Panc1 (cell line): ENCODE measurements around the gene SH3PXD2B. TPM values are rescaled to one million over a fixed set of nuclear protein-coding genes. Genes with fewer than 3 reads are reported as not detected.

Experiments
- ATAC-seq: fragments of 200-7000 bp; cut with Tn5 transposase; 2 replicates; pipeline ENCODE4 v1.9.1; 2020; ENCODE audit warnings: mild to moderate bottlenecking, moderate library complexity
- BruUV-seq: library from RNA; stranded (reverse); fragments of 400-500 nt; replicated peaks from 2 replicates; lab custom pipeline; 2021; lab: Mats Ljungman, UMichigan
- CTCF ChIA-PET: fragments of 300-600 bp; sonication (Branson Sonifier 250); formaldehyde crosslinking; loops from one replicate; lab custom pipeline; 2022; ENCODE audit warnings: antibody characterized with exemption; lab: Charles Lee
- POLR2A ChIA-PET: fragments of 300-600 bp; sonication (Branson Sonifier 250); formaldehyde crosslinking; loops from one replicate; lab custom pipeline; 2022; ENCODE audit warnings: antibody characterized with exemption; lab: Charles Lee
- DNase-seq: peaks from one replicate; pipeline ENCODE4 v3.0.0-alpha.2; 2010; ENCODE audit warnings: low read depth, low spot score
- H3K27ac ChIP-seq: 2 replicates; pipeline ENCODE4 v1.5.1; 2011; ENCODE audit warnings: mild to moderate bottlenecking, low read length, inconsistent platforms
- H3K27me3 ChIP-seq: fragments of 200-500 bp; sonication (Bioruptor generic); 2 replicates; pipeline ENCODE4 v1.6.0; 2014; ENCODE audit warnings: low read length, inconsistent platforms; ENCODE audit not compliant: control insufficient read depth, insufficient read depth
- H3K36me3 ChIP-seq: fragments of 200-500 bp; sonication (Bioruptor generic); 2 replicates; pipeline ENCODE4 v1.5.1; 2014; ENCODE audit warnings: inconsistent platforms, mild to moderate bottlenecking, low read length, moderate library complexity; ENCODE audit not compliant: control insufficient read depth, insufficient read depth
- H3K4me1 ChIP-seq: 2 replicates; pipeline ENCODE4 v1.5.1; 2011; ENCODE audit warnings: inconsistent platforms, mild to moderate bottlenecking, low read length, moderate library complexity; ENCODE audit not compliant: control insufficient read depth, insufficient read depth
- H3K4me3 ChIP-seq, 2 experiments: 2 replicates each; pipeline ENCODE4 v1.5.1; 2011 to 2012; ENCODE audit warnings: low read depth in 2 of 2, low read length in 2 of 2, mild to moderate bottlenecking in 2 of 2, inconsistent platforms in 1 of 2, moderate library complexity in 1 of 2
- H3K9me3 ChIP-seq: fragments of 200-500 bp; sonication (Bioruptor generic); 2 replicates; pipeline ENCODE4 v1.5.1; 2014; ENCODE audit warnings: low read depth, mild to moderate bottlenecking, inconsistent platforms, low read length, moderate library complexity; ENCODE audit not compliant: control insufficient read depth, insufficient read depth
- POLR2AphosphoS5 ChIP-seq: IDR thresholded peaks from 2 replicates; pipeline ENCODE4 v1.6.1; 2012; ENCODE audit warnings: mild to moderate bottlenecking, low read depth, low read length, moderate library complexity
- SIN3A ChIP-seq: IDR thresholded peaks from 2 replicates; pipeline ENCODE4 v1.6.1; 2012; ENCODE audit warnings: low read depth, mild to moderate bottlenecking, low read length, moderate library complexity, borderline replicate concordance; ENCODE audit not compliant: insufficient read depth
- TCF7L2 ChIP-seq: IDR thresholded peaks from 2 replicates; pipeline ENCODE4 v1.6.1; 2011; ENCODE audit warnings: mild to moderate bottlenecking, low read depth, low read length, inconsistent platforms
- in situ Hi-C: cut with HindIII; loops from 2 replicates; pipeline ENCODE4 v1.10.0; 2016; ENCODE audit warnings: low sequenced_read_pairs, low pct_unique_long_range_greater_than_20kb
- intact Hi-C: fragments of 100-400 bp; cut with micrococcal nuclease; formaldehyde crosslinking; loops from one replicate; pipeline ENCODE4 v1.10.0; 2022; ENCODE audit not compliant: unreplicated experiment
- total RNA-seq: library from RNA; stranded (reverse); gene quantifications from one replicate; pipeline ENCODE4 v1.2.1, GENCODE V29; 2021; ENCODE audit not compliant: unreplicated experiment
- TF ChIP-seq, protein P1 (sequence below): fragments of 450-650 bp; IDR thresholded peaks from 2 replicates; pipeline ENCODE4 v1.5.1; 2017; ENCODE audit warnings: mild to moderate bottlenecking
- TF ChIP-seq, protein P2 (sequence below), 2 experiments: IDR thresholded peaks; 2 replicates each; pipeline ENCODE4 v1.6.1; 2011 to 2012; ENCODE audit warnings: low read depth in 2 of 2, control low read depth in 1 of 2, low read length in 1 of 2, mild to moderate bottlenecking in 1 of 2, moderate library complexity in 1 of 2; ENCODE audit not compliant: insufficient read depth in 1 of 2

The SH3PXD2B gene
- total RNA-seq, 1 experiment from 2014 or later = 39.7 TPM

DNA sequence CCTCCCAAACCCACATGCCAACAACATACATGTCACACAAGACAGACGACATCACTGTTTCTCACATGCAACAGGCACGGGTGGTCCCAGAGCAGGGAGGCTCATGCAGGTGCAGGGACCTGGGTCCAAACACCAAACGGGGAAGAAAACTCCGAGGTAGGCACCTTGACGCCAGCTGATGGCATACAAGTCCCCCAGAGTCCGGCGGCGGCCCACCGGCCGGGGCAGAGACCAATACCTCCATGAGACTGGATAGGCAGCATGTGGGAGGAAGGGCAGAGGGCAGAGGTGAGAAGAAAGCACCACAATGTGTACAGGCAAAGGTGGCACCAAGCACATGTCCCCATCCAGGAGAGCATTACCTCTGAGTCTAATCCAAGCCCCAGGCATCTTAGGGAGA, 97.8 kb downstream of the SH3PXD2B start:
- POLR2A ChIA-PET = no interaction called here
- no peaks in the 10 kb centered on the region for H3K27me3 ChIP-seq
- intact Hi-C loops = no loop called here
- peaks cover 62% of the 10 kb centered on the region for H3K4me1 ChIP-seq
- no peak overlapping the region for H3K4me3 ChIP-seq
- DNase-seq = no peak
- no TSS peak for BruUV-seq
- ATAC-seq = no peak
- in situ Hi-C loops = no loop called here
- H3K9me3 ChIP-seq = no peaks in the 10 kb centered on the region
- TF ChIP-seq POLR2AphosphoS5 (no peak), SIN3A (no peak)
- TF ChIP-seq, protein P1, sequence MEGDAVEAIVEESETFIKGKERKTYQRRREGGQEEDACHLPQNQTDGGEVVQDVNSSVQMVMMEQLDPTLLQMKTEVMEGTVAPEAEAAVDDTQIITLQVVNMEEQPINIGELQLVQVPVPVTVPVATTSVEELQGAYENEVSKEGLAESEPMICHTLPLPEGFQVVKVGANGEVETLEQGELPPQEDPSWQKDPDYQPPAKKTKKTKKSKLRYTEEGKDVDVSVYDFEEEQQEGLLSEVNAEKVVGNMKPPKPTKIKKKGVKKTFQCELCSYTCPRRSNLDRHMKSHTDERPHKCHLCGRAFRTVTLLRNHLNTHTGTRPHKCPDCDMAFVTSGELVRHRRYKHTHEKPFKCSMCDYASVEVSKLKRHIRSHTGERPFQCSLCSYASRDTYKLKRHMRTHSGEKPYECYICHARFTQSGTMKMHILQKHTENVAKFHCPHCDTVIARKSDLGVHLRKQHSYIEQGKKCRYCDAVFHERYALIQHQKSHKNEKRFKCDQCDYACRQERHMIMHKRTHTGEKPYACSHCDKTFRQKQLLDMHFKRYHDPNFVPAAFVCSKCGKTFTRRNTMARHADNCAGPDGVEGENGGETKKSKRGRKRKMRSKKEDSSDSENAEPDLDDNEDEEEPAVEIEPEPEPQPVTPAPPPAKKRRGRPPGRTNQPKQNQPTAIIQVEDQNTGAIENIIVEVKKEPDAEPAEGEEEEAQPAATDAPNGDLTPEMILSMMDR = no peak
- CTCF ChIA-PET = no interaction called here
- H3K36me3 ChIP-seq = 0 out of 2 replicates have a peak, but pooled peaks cover 5% of the 10 kb centered on the region
- H3K27ac ChIP-seq = peak overlapping the region; percentile 72

DNA sequence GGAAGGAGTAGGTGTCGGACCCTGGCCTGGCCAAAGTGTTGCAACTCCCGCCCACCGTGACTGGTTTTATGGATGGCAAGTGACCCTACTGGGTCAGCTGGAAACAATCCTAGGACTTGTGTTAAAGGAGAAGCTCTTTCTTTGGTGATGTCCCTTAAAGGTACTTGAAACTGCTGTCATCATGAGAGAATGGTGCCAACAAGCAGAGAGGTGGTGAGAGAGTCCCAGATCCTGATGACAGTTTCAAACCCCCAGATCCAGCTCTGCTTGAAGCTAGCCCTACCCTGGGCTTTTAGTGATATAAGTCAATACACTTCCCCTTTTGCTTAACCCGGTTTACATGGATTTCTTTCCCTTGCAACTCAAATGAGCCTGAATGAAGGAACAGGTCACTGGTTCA, 98.3 kb downstream of the SH3PXD2B start:
- H3K4me1 ChIP-seq = peaks cover 60% of the 10 kb centered on the region
- H3K27ac ChIP-seq = peak overlapping the region; percentile 72
- no peaks in the 10 kb centered on the region for H3K27me3 ChIP-seq
- 0 out of 2 replicates have a peak, but pooled peaks cover 5% of the 10 kb centered on the region for H3K36me3 ChIP-seq
- ChIA-PET POLR2A (no interaction called here), CTCF (interaction anchor here (0.6 kb wide), 1 partner anchor 97 kb away, joined by 4 read pairs; no protein-coding TSS in a partner anchor)
- no peak overlapping the region for H3K4me3 ChIP-seq
- DNase-seq (no peak), ATAC-seq (no peak)
- in situ Hi-C loops (no loop called here), intact Hi-C loops (no loop called here)
- TF ChIP-seq TCF7L2 (no peak), SIN3A (no peak), POLR2AphosphoS5 (no peak)
- TF ChIP-seq, protein P1 = no peak
- TF ChIP-seq, protein P2, sequence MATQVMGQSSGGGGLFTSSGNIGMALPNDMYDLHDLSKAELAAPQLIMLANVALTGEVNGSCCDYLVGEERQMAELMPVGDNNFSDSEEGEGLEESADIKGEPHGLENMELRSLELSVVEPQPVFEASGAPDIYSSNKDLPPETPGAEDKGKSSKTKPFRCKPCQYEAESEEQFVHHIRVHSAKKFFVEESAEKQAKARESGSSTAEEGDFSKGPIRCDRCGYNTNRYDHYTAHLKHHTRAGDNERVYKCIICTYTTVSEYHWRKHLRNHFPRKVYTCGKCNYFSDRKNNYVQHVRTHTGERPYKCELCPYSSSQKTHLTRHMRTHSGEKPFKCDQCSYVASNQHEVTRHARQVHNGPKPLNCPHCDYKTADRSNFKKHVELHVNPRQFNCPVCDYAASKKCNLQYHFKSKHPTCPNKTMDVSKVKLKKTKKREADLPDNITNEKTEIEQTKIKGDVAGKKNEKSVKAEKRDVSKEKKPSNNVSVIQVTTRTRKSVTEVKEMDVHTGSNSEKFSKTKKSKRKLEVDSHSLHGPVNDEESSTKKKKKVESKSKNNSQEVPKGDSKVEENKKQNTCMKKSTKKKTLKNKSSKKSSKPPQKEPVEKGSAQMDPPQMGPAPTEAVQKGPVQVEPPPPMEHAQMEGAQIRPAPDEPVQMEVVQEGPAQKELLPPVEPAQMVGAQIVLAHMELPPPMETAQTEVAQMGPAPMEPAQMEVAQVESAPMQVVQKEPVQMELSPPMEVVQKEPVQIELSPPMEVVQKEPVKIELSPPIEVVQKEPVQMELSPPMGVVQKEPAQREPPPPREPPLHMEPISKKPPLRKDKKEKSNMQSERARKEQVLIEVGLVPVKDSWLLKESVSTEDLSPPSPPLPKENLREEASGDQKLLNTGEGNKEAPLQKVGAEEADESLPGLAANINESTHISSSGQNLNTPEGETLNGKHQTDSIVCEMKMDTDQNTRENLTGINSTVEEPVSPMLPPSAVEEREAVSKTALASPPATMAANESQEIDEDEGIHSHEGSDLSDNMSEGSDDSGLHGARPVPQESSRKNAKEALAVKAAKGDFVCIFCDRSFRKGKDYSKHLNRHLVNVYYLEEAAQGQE (IDR thresholded peaks at IDR 0.05; ENCODE audit: insufficient read depth in 1 of 2, low read depth in 2 of 2, low read length in 1 of 2) = no peak
- TSS peak; percentile 46 for BruUV-seq
- H3K9me3 ChIP-seq = no peaks in the 10 kb centered on the region
